Astrocyte of the cerebellum (primary cell): Measurements from ENCODE around the gene AMER3.
"Not testable (repeated sequence)": the region's sequence is repeated elsewhere in the genome, so short reads cannot be mapped to it uniquely, and the experiment has no call there.

ENCODE experiments used
- DNase-seq: peaks from one replicate; pipeline ENCODE4 v3.0.0-alpha.2; 2011; ENCODE audit warnings: low read depth
- H3K4me3 ChIP-seq: 2 replicates; pipeline ENCODE4 v1.5.1; 2011; ENCODE audit warnings: mild to moderate bottlenecking, low read depth, low read length, moderate library complexity
- CTCF ChIP-seq: IDR thresholded peaks from 2 replicates; pipeline ENCODE4 v1.5.1; 2012; ENCODE audit warnings: low read length, low read depth, moderate library complexity, mild to moderate bottlenecking; ENCODE audit errors: missing control alignments
- in situ Hi-C: cut with HindIII; loops from 2 replicates; pipeline ENCODE4 v1.10.0; 2017; ENCODE audit warnings: low sequenced_read_pairs

AMER3 gene

GRCh38 chr2:130727286-130727924 lies 27.9 kb upstream of the AMER3 start:
- no peak for TF ChIP-seq CTCF
- in situ Hi-C loops = no loop called here
- DNase-seq = peak; percentile 20
- peak overlapping the region; percentile 51 for H3K4me3 ChIP-seq

DNA sequence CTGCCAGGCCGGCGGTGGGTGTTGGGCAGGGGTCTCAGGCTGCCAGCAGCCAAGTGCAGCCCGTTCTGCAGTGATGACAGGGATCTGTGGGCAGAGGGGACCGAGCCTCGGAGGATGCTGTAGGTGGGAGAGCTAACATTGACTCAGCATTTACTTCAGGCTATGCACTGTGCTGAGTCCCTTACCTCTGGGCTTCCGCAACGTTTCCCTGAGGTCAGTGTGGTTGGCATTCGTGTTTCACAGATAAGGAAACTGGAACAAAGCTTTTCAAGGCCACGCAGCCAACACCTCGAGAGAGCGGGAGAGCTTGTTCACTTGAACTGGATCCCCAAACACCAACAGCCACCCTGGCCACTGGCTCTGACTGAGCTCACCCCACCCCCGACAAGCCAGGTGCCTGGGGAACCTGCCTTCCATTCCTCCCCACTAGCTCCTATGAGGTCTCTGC lies 27.3 kb upstream of the AMER3 start:
- no peak for DNase-seq
- TF ChIP-seq CTCF = no peak
- peak overlapping the region; percentile 51 for H3K4me3 ChIP-seq
- in situ Hi-C loops = no loop called here

- no peak for TF ChIP-seq CTCF
- peak within 1 kb of the TSS; percentile 51 for H3K4me3 ChIP-seq
- in situ Hi-C loops = no loop called here
- no peak for DNase-seq
Measured at GRCh38 chr2:130728549-130729316, 26.6 kb upstream of the AMER3 start, which contains the start of gene GPR148. Gene GPR148, plus strand, starts transcription at chr2:130729070. Its CDS starts 82 bp downstream, at chr2:130729152.

DNA sequence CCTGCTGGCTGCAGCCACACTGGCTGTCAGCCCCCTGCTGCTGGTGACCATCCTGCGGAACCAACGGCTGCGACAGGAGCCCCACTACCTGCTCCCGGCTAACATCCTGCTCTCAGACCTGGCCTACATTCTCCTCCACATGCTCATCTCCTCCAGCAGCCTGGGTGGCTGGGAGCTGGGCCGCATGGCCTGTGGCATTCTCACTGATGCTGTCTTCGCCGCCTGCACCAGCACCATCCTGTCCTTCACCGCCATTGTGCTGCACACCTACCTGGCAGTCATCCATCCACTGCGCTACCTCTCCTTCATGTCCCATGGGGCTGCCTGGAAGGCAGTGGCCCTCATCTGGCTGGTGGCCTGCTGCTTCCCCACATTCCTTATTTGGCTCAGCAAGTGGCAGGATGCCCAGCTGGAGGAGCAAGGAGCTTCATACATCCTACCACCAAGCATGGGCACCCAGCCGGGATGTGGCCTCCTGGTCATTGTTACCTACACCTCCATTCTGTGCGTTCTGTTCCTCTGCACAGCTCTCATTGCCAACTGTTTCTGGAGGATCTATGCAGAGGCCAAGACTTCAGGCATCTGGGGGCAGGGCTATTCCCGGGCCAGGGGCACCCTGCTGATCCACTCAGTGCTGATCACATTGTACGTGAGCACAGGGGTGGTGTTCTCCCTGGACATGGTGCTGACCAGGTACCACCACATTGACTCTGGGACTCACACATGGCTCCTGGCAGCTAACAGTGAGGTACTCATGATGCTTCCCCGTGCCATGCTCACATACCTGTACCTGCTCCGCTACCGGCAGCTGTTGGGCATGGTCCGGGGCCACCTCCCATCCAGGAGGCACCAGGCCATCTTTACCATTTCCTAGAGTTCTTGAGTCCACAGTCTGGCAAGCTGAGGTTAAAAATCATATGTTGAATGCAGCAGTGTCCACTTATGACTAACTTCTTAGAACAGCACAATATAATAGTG lies 25.7 kb upstream of the AMER3 start:
- no peak for TF ChIP-seq CTCF
- no peak overlapping the region for H3K4me3 ChIP-seq
- no peak for DNase-seq
- in situ Hi-C loops = no loop called here

- in situ Hi-C loops, H3K4me3 ChIP-seq: not testable (repeated sequence)
Measured at GRCh38 chr2:130732257-130732656, 23.1 kb upstream of the AMER3 start.

GRCh38 chr2:130735200-130735599 lies 20.1 kb upstream of the AMER3 start:
- no peak for DNase-seq
- TF ChIP-seq CTCF = no peak
- in situ Hi-C loops = no loop called here
- H3K4me3 ChIP-seq = no peak overlapping the region

More at GRCh38 chr2:130732257-130732656, 23.1 kb upstream of the AMER3 start:
- DNase-seq = not testable (repeated sequence)
